ENCODE data around the gene SDCBP2. TPM values are rescaled to one million over a fixed set of nuclear protein-coding genes. Genes with fewer than 3 reads are reported as not detected.
A peak's percentile ranks its signal among the peaks of the same experiment; 100 is the strongest.

Gene SDCBP2
- polyA plus RNA-seq, 1 donor (not counting 4 experiments of a cell fraction or from before 2014, with no cell fraction given): 36.0 TPM

- H3K4me1 ChIP-seq (ENCODE audit: control insufficient read depth, extremely low read depth, insufficient read depth, low read length): peaks cover 49% of the 10 kb centered on the region
- TF ChIP-seq EZH2 (IDR thresholded peaks at IDR 0.05; ENCODE audit: low read length): no peak
- TF ChIP-seq, protein P1, sequence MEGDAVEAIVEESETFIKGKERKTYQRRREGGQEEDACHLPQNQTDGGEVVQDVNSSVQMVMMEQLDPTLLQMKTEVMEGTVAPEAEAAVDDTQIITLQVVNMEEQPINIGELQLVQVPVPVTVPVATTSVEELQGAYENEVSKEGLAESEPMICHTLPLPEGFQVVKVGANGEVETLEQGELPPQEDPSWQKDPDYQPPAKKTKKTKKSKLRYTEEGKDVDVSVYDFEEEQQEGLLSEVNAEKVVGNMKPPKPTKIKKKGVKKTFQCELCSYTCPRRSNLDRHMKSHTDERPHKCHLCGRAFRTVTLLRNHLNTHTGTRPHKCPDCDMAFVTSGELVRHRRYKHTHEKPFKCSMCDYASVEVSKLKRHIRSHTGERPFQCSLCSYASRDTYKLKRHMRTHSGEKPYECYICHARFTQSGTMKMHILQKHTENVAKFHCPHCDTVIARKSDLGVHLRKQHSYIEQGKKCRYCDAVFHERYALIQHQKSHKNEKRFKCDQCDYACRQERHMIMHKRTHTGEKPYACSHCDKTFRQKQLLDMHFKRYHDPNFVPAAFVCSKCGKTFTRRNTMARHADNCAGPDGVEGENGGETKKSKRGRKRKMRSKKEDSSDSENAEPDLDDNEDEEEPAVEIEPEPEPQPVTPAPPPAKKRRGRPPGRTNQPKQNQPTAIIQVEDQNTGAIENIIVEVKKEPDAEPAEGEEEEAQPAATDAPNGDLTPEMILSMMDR (optimal IDR thresholded peaks at IDR 0.05 in 1 of 3, IDR thresholded peaks at IDR 0.05 in 1 of 3, conservative IDR thresholded peaks at IDR 0.05 in 1 of 3; ENCODE audit: extremely low read depth in 1 of 3, insufficient read depth in 2 of 3, low read length in 3 of 3): peak; percentile 35 to 67 (median 45)
- H3K9me1 ChIP-seq (ENCODE audit: control insufficient read depth, extremely low read depth, insufficient read depth, low read length): peaks cover 3% of the 10 kb centered on the region
- peaks cover 34% of the 10 kb centered on the region for H3K79me2 ChIP-seq (ENCODE audit: control insufficient read depth, insufficient read depth, low read length)
- peak overlapping the region; percentile 55 for H3K27ac ChIP-seq (ENCODE audit: control insufficient read depth, insufficient read depth, low read length)
- DNase-seq (ENCODE audit: low read depth, low spot score) (no peak), FAIRE-seq (peak; percentile 95)
- peak overlapping the region; percentile 35 for H3K9ac ChIP-seq (ENCODE audit: control insufficient read depth, extremely low read depth, insufficient read depth, low read length)
- H3K4me3 ChIP-seq (ENCODE audit: control insufficient read depth in 2 of 3, extremely low read depth in 1 of 3, insufficient read depth in 2 of 3, low read depth in 1 of 3, low read length in 3 of 3): peak overlapping the region in 2 of 3 experiments; percentile 36 to 41
- peaks cover 5% of the 10 kb centered on the region for H4K20me1 ChIP-seq (ENCODE audit: control insufficient read depth, extremely low read depth, insufficient read depth, low read length)
- peak overlapping the region; percentile 73 for H3K4me2 ChIP-seq (ENCODE audit: control insufficient read depth, extremely low read depth, insufficient read depth, low read depth, low read length)
- dilution Hi-C loops (cut with MboI; ENCODE audit: extremely low pct_ligation_motif_present, low sequenced_read_pairs): no loop called here
- no peak overlapping the region for H2AFZ ChIP-seq (ENCODE audit: control insufficient read depth, low read length)
- H3K27me3 ChIP-seq (ENCODE audit: control insufficient read depth, extremely low read depth, insufficient read depth, low read length): no peaks in the 10 kb centered on the region
- no peaks in the 10 kb centered on the region for H3K9me3 ChIP-seq (ENCODE audit: control insufficient read depth, low read depth, low read length)
- peaks cover 3 to 16% of the 10 kb centered on the region in 2 experiments for H3K36me3 ChIP-seq (ENCODE audit: control insufficient read depth in 2 of 2, extremely low read depth in 1 of 2, insufficient read depth in 2 of 2, low read length in 2 of 2)
Measured at GRCh38 chr20:1334761-1335160, 5.8 kb upstream of the SDCBP2 start.

DNA sequence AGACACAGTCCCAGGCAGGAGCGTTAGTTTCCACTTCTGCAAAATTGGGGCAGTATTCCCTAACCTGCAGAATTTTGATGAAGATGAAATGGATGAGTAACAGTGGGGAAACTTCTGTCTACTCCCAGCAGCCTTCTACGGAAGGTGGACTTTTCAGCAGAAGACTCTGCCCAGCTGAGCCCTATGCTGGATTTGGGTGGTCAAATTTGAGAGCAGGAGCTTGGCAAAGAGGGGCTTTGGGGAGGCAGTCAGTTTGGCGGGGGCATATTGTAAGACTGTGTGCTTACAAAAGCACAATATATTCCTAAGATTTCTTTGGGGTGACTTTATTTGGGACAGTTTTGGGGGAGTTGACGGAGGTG lies 5.4 kb upstream of the SDCBP2 start:
- Histone ChIP-seq H2AFZ (ENCODE audit: control insufficient read depth, low read length) (no peak overlapping the region), H3K36me3 (ENCODE audit: control insufficient read depth in 2 of 2, extremely low read depth in 1 of 2, insufficient read depth in 2 of 2, low read length in 2 of 2) (peaks cover 3 to 16% of the 10 kb centered on the region in 2 experiments), H3K4me3 (ENCODE audit: control insufficient read depth in 2 of 3, extremely low read depth in 1 of 3, insufficient read depth in 2 of 3, low read depth in 1 of 3, low read length in 3 of 3) (no peak overlapping the region), H3K79me2 (ENCODE audit: control insufficient read depth, insufficient read depth, low read length) (peaks cover 38% of the 10 kb centered on the region), H3K27ac (ENCODE audit: control insufficient read depth, insufficient read depth, low read length) (peak overlapping the region; percentile 55), H3K9ac (ENCODE audit: control insufficient read depth, extremely low read depth, insufficient read depth, low read length) (no peak overlapping the region), H4K20me1 (ENCODE audit: control insufficient read depth, extremely low read depth, insufficient read depth, low read length) (peaks cover 5% of the 10 kb centered on the region), H3K4me2 (ENCODE audit: control insufficient read depth, extremely low read depth, insufficient read depth, low read depth, low read length) (peak overlapping the region; percentile 73), H3K27me3 (ENCODE audit: control insufficient read depth, extremely low read depth, insufficient read depth, low read length) (no peaks in the 10 kb centered on the region), H3K4me1 (ENCODE audit: control insufficient read depth, extremely low read depth, insufficient read depth, low read length) (peaks cover 53% of the 10 kb centered on the region), H3K9me3 (ENCODE audit: control insufficient read depth, low read depth, low read length) (no peaks in the 10 kb centered on the region), H3K9me1 (ENCODE audit: control insufficient read depth, extremely low read depth, insufficient read depth, low read length) (peaks cover 3% of the 10 kb centered on the region)
- dilution Hi-C loops (cut with MboI; ENCODE audit: extremely low pct_ligation_motif_present, low sequenced_read_pairs): no loop called here
- DNase-seq (ENCODE audit: low read depth, low spot score) (no peak), FAIRE-seq (no peak)
- TF ChIP-seq, protein P1 (optimal IDR thresholded peaks at IDR 0.05 in 1 of 3, IDR thresholded peaks at IDR 0.05 in 1 of 3, conservative IDR thresholded peaks at IDR 0.05 in 1 of 3; ENCODE audit: extremely low read depth in 1 of 3, insufficient read depth in 2 of 3, low read length in 3 of 3): no peak

All from keratinocyte (primary cell).